Activated CD8-positive, alpha-beta memory T cell treated with anti-CD3 and anti-CD28 coated beads, Interleukin-2, amount 50 U/mL, for 1 hour (primary cell): ENCODE data around the gene FRAT1.
"Not testable (repeated sequence)": the region's sequence is repeated elsewhere in the genome, so short reads cannot be mapped to it uniquely, and the experiment has no call there.

Experiments used
- DNase-seq: peaks from one replicate; pipeline ENCODE4 v3.0.0-alpha.2; 2020; ENCODE audit errors: extremely low read depth

The FRAT1 gene

GRCh38 chr10:97318772-97319651 lies at the start of gene FRAT1:
TSS of gene FRAT1 (plus strand) at chr10:97319271. CDS start at chr10:97319454, 183 bp downstream.
- peak; percentile 68 for DNase-seq

GRCh38 chr10:97270523-97271154 lies 48.4 kb upstream of the FRAT1 start:
- no peak for DNase-seq

- no peak for DNase-seq
Observed at GRCh38 chr10:97273700-97274099, 45.4 kb upstream of the FRAT1 start.

GRCh38 chr10:97274828-97275227 lies 44.2 kb upstream of the FRAT1 start:
- DNase-seq: no peak

GRCh38 chr10:97277551-97277950 lies 41.5 kb upstream of the FRAT1 start:
- no peak for DNase-seq

- DNase-seq: no peak
Observed at GRCh38 chr10:97278491-97278989, 40.5 kb upstream of the FRAT1 start.

- DNase-seq: no peak
Observed at GRCh38 chr10:97279121-97279815, 39.8 kb upstream of the FRAT1 start.

- no peak for DNase-seq
Observed at GRCh38 chr10:97280783-97281182, 38.3 kb upstream of the FRAT1 start.

- DNase-seq: not testable (repeated sequence)
Observed at GRCh38 chr10:97290076-97290475, 29.0 kb upstream of the FRAT1 start.

GRCh38 chr10:97290576-97291356 lies 28.3 kb upstream of the FRAT1 start:
- DNase-seq: not testable (repeated sequence)

- no peak for DNase-seq
Observed at GRCh38 chr10:97291357-97292096, 27.5 kb upstream of the FRAT1 start.

GRCh38 chr10:97292097-97292861 lies 26.8 kb upstream of the FRAT1 start, which contains the start of gene ARHGAP19:
TSS of gene ARHGAP19 (minus strand) at chr10:97292637. CDS start at chr10:97292627, 10 bp downstream.
- peak; percentile 90 for DNase-seq

GRCh38 chr10:97292862-97293198 lies 26.2 kb upstream of the FRAT1 start:
- no peak for DNase-seq

- no peak for DNase-seq
Observed at GRCh38 chr10:97297556-97298222, 21.4 kb upstream of the FRAT1 start.

- DNase-seq: no peak
Observed at GRCh38 chr10:97298223-97298571, 20.9 kb upstream of the FRAT1 start.

- DNase-seq: no peak
Observed at GRCh38 chr10:97300980-97301379, 18.1 kb upstream of the FRAT1 start.

GRCh38 chr10:97302088-97302791 lies 16.8 kb upstream of the FRAT1 start:
- no peak for DNase-seq

- no peak for DNase-seq
Observed at GRCh38 chr10:97307441-97307840, 11.6 kb upstream of the FRAT1 start.
